Uterus (tissue), 2 donors: Measurements from ENCODE around the gene CDKN2AIP.

Experiments
- POLR2A ChIP-seq, 2 donors: fragments of 450-650 bp; IDR thresholded peaks; one replicate each; pipeline ENCODE4 v1.6.1; 2016; ENCODE audit warnings: antibody characterized with exemption in 2 of 2, mild to moderate bottlenecking in 1 of 2, moderate library complexity in 1 of 2
- TF ChIP-seq, protein P1 (sequence below), 4 experiments: fragments of 200-600 bp in 2 of 4; fragments of 450-650 bp in 2 of 4; sonication (generic) in 2 of 4; IDR thresholded peaks; one replicate each; pipeline ENCODE4 v1.5.1; 2016 to 2019; ENCODE audit warnings: antibody characterized with exemption in 4 of 4, mild to moderate bottlenecking in 2 of 4, moderate library complexity in 1 of 4

DNA sequence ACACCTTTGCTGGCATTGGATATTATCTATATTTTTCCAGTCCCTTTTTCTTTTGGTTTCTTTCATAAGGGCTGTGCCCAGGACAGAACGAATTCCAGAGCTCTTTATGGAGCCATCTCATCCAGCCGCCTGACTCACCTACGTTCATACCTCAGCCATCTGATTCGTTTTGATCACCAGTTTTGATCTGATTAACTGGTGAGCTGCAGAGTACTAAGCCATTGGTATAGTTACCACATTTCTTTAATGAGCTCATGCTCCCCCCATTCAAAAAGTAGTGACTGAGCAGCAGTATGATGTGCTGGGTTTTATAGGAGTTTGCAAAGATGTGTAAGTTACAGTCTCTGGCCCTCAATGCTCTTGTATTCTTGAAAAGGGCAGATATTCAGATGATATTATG lies 43.0 kb upstream of the CDKN2AIP start:
- TF ChIP-seq, protein P1, sequence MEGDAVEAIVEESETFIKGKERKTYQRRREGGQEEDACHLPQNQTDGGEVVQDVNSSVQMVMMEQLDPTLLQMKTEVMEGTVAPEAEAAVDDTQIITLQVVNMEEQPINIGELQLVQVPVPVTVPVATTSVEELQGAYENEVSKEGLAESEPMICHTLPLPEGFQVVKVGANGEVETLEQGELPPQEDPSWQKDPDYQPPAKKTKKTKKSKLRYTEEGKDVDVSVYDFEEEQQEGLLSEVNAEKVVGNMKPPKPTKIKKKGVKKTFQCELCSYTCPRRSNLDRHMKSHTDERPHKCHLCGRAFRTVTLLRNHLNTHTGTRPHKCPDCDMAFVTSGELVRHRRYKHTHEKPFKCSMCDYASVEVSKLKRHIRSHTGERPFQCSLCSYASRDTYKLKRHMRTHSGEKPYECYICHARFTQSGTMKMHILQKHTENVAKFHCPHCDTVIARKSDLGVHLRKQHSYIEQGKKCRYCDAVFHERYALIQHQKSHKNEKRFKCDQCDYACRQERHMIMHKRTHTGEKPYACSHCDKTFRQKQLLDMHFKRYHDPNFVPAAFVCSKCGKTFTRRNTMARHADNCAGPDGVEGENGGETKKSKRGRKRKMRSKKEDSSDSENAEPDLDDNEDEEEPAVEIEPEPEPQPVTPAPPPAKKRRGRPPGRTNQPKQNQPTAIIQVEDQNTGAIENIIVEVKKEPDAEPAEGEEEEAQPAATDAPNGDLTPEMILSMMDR (IDR thresholded peaks at IDR 0.05), result no peak
- no peak for TF ChIP-seq POLR2A (IDR thresholded peaks at IDR 0.05)
